Neutrophil (primary cell): ENCODE data around the gene OSBPL8.
"Not testable (repeated sequence)": the region's sequence is repeated elsewhere in the genome, so short reads cannot be mapped to it uniquely, and the experiment has no call there.

Experiments
- H3K27ac ChIP-seq: fragments of 200-600 bp; sonication (generic); 2 replicates; pipeline ENCODE4 v1.5.1; 2016; ENCODE audit warnings: mild to moderate bottlenecking, moderate library complexity
- H3K27me3 ChIP-seq: fragments of 200-600 bp; sonication (generic); 2 replicates; pipeline ENCODE4 v1.6.0; 2016; ENCODE audit warnings: mild to moderate bottlenecking
- H3K36me3 ChIP-seq: fragments of 200-600 bp; sonication (generic); 2 replicates; pipeline ENCODE4 v1.5.1; 2017
- H3K4me1 ChIP-seq, 2 experiments: fragments of 200-600 bp in 1 of 2; sonication (generic) in 1 of 2; 1 replicate in 1 of 2; 2 replicates in 1 of 2; pipeline versions ENCODE4 v1.5.1 to v1.6.1; 2013 to 2016; ENCODE audit warnings: low read depth in 1 of 2, low read length in 1 of 2, mild to moderate bottlenecking in 1 of 2, moderate library complexity in 1 of 2; ENCODE audit not compliant: control insufficient read depth in 1 of 2, insufficient read depth in 1 of 2
- H3K4me3 ChIP-seq, 2 experiments: fragments of 200-600 bp in 1 of 2; sonication (generic) in 1 of 2; 1 replicate in 1 of 2; 2 replicates in 1 of 2; pipeline ENCODE4 v1.5.1; 2013 to 2016; ENCODE audit warnings: low read depth in 1 of 2, low read length in 1 of 2, mild to moderate bottlenecking in 1 of 2, moderate library complexity in 1 of 2
- H3K9me3 ChIP-seq: fragments of 200-600 bp; sonication (generic); 2 replicates; pipeline ENCODE4 v1.5.1; 2016
- CTCF ChIP-seq: fragments of 200-600 bp; sonication (generic); IDR thresholded peaks from 2 replicates; pipeline ENCODE4 v1.5.1; 2016; ENCODE audit warnings: antibody characterized with exemption

OSBPL8 gene

GRCh38 chr12:76486011-76486410, 73.6 kb downstream of the OSBPL8 start:
- Histone ChIP-seq H3K36me3 (peaks cover 32% of the 10 kb centered on the region), H3K27me3 (no peaks in the 10 kb centered on the region), H3K27ac (no peak overlapping the region), H3K4me1 (peaks cover 4 to 6% of the 10 kb centered on the region in 2 experiments), H3K4me3 (no peak overlapping the region), H3K9me3 (no peaks in the 10 kb centered on the region)
- no peak for TF ChIP-seq CTCF

- TF ChIP-seq CTCF, result no peak
- Histone ChIP-seq H3K4me3 (no peak overlapping the region), H3K4me1 (no peaks in the 10 kb centered on the region), H3K9me3 (no peaks in the 10 kb centered on the region), H3K36me3 (peaks cover 12% of the 10 kb centered on the region), H3K27me3 (no peaks in the 10 kb centered on the region), H3K27ac (no peak overlapping the region)
Measured at GRCh38 chr12:76480796-76481195, 78.8 kb downstream of the OSBPL8 start.

- TF ChIP-seq CTCF, result no peak
- Histone ChIP-seq H3K36me3 (peaks cover 2% of the 10 kb centered on the region), H3K4me1 (no peaks in the 10 kb centered on the region), H3K9me3 (no peaks in the 10 kb centered on the region), H3K27ac (no peak overlapping the region), H3K27me3 (no peaks in the 10 kb centered on the region), H3K4me3 (no peak overlapping the region)
Measured at GRCh38 chr12:76478045-76478444, 81.5 kb downstream of the OSBPL8 start.

GRCh38 chr12:76472862-76473261, 86.7 kb downstream of the OSBPL8 start:
- H3K9me3 ChIP-seq, result not testable (repeated sequence)

GRCh38 chr12:76471579-76471978, 88.0 kb downstream of the OSBPL8 start:
- TF ChIP-seq CTCF, result no peak
- Histone ChIP-seq H3K9me3 (no peaks in the 10 kb centered on the region), H3K4me1 (peaks cover 0 to 4% of the 10 kb centered on the region in 2 experiments), H3K27me3 (no peaks in the 10 kb centered on the region), H3K27ac (peak overlapping the region; percentile 30), H3K36me3 (no peaks in the 10 kb centered on the region), H3K4me3 (no peak overlapping the region)

More at GRCh38 chr12:76472862-76473261, 86.7 kb downstream of the OSBPL8 start:
- not testable (repeated sequence) for H3K4me3 ChIP-seq, H3K27me3 ChIP-seq, H3K4me1 ChIP-seq, H3K27ac ChIP-seq, H3K36me3 ChIP-seq

- Histone ChIP-seq H3K4me3 (no peak overlapping the region), H3K27me3 (no peaks in the 10 kb centered on the region), H3K4me1 (peaks cover 0 to 4% of the 10 kb centered on the region in 2 experiments), H3K9me3 (no peaks in the 10 kb centered on the region), H3K27ac (no peak overlapping the region), H3K36me3 (peaks cover 4% of the 10 kb centered on the region)
- TF ChIP-seq CTCF, result no peak
Measured at GRCh38 chr12:76470028-76470939, 89.3 kb downstream of the OSBPL8 start.
